ENCODE results near the gene SLC35F4.

Gene SLC35F4

GRCh38 chr14:57519043-57519442 is 346.8 kb downstream of the SLC35F4 start:
- DNase-seq (ENCODE audit: low read depth), result no peak

Data from stimulated activated CD8-positive, alpha-beta memory T cell treated with anti-CD3 and anti-CD28 coated beads, Interleukin-12 subunit alpha, Interleukin-12 subunit beta, amount 100 ng/mL, for 4 hours (primary cell).